Measurements from ENCODE around the gene TARM1.
"Not testable (repeated sequence)": the region's sequence is repeated elsewhere in the genome, so short reads cannot be mapped to it uniquely, and the experiment has no call there.

TARM1 gene

GRCh38 chr19:54081032-54081431 is at the start of gene TARM1:
TARM1 (minus strand) TSS chr19:54081365; CDS start chr19:54081340, 25 bp downstream.
- DNase-seq = no peak

GRCh38 chr19:54129617-54129996 is 48.4 kb upstream of the TARM1 start:
- DNase-seq = no peak

DNA sequence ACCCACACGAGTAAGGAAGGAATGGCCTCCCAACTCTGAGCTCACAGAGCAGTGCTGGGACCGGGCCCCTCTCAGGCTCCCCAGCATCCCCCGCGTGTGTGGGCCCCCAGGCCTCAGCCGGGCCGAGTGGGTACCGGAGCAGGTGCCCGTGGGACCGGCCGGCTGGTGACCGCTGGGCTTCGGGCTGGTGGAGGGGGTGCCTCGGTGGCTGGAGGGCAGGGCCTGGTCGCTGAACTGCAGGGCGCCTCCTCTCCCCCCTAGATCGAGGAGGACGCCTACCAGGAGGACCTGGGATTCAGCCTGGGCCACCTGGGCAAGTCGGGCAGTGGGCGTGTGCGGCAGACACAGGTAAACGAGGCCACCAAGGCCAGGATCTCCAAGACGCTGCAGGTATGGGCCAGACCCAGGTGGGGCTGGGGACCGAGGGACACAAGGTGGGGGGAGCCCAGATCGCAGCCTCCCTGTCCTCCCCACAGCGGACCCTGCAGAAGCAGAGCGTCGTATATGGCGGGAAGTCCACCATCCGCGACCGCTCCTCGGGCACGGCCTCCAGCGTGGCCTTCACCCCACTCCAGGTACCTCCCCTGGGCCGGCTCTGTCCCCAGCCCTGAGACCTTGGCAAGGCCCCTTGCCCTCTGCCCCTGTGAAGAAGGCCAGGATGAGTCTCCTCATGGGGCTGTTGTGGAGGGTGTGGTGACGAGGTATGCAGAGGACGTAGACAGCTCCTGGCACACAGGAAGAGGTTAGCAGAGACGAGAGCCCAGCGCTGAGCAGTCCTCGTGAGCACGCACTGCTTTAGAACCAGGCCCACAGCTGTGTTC is 47.8 kb upstream of the TARM1 start:
- no peak for DNase-seq

DNA sequence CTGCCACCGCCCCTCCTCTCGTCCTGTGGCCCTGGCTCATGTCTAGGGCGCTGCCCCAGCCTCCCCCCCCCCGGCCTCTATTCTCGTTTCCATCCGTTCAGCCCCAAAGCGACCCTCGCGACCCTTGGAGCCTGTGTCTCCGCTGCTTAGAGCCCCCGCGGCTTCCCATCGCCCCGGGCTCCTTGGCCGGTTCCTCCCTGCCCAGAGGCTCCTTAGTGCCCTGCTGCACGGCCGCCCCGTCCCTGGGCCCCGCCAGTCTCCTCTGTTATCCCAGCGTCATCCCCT is 47.2 kb upstream of the TARM1 start:
- DNase-seq = no peak

DNA sequence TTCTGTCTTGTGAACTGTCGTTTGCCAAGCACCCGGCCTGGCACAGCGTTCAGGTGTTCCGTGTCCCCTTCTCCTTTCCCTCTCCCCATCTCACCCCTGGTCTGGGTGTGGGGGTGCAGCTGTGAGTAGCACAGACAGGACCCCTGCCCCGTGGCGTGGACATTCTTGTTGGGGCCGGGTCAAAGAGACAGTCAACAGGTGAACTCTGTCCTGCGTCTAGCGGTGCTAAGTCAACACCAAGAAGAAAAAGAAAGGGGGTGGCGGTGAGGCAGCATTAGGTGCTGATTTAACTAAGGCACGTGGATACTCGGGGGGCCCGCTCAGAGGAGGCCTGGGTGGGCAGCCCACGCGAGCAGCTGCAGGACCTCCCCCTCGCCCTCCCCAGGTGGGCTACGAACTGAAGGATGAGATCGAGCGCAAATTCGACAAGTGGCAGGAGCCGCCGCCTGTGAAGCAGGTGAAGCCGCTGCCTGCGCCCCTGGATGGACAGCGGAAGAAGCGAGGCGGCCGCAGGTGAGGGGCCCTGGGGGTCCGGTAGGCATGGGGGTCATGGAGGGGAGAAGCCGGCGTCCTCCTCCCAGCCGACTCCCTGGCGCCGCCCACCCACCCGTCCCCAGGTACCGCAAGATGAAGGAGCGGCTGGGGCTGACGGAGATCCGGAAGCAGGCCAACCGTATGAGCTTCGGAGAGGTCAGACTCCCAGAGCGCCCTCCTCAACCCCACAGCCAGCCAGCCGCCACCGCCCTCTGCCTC is 46.7 kb upstream of the TARM1 start:
- no peak for DNase-seq

DNA sequence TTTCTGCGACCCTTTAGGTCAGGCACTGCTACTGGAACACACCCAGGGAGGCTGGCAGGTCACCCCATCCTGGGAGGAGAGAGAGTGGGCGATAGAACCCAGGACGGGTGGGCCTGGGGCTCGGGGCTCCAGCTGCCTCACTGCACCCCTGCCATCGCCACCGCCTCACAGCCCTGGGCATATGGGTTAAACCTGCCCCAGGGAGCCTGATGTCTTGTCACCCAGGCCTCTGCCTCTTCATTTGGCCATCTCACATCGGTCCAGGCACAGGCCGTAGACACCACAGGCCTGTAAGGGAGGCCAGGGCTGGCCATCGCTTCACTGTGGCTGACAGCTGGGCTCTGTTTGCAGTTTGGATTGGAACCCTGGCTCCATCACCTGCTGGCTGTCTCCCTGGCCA is 44.5 kb upstream of the TARM1 start:
- DNase-seq = no peak

- DNase-seq = no peak
These were observed 43.2 kb upstream of the TARM1 start for GRCh38 chr19:54124393-54124792.

GRCh38 chr19:54123682-54124081 is 42.5 kb upstream of the TARM1 start:
- DNase-seq = no peak

DNA sequence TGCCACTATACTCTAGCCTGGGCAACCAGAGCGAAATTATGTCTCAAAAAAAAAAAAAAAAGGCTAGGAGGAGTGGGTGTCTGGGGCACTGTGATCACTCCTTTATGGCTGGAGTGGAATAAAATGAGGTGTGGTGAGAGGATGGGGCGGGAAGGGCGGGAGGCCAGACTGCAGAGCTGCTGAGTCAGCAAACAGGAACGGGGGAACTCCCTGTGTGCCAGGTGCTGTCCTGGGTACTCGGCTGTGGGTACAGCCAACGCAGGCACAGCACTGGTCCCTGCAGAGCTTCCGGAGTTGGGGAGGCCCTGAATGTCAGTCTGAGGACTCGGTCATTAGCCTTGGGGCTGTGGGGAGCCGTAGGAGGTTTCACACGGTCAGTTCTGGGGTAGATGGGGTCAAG is 40.1 kb upstream of the TARM1 start:
- no peak for DNase-seq

GRCh38 chr19:54115109-54116063 is 34.2 kb upstream of the TARM1 start, which contains the start of the genes PRPF31 and TFPT:
PRPF31 (plus strand) TSS chr19:54115754; CDS start chr19:54118279, 2,525 bp downstream.
TFPT (minus strand) TSS chr19:54115657; CDS start chr19:54115269, 388 bp downstream.
- peak; percentile 98 for DNase-seq

DNA sequence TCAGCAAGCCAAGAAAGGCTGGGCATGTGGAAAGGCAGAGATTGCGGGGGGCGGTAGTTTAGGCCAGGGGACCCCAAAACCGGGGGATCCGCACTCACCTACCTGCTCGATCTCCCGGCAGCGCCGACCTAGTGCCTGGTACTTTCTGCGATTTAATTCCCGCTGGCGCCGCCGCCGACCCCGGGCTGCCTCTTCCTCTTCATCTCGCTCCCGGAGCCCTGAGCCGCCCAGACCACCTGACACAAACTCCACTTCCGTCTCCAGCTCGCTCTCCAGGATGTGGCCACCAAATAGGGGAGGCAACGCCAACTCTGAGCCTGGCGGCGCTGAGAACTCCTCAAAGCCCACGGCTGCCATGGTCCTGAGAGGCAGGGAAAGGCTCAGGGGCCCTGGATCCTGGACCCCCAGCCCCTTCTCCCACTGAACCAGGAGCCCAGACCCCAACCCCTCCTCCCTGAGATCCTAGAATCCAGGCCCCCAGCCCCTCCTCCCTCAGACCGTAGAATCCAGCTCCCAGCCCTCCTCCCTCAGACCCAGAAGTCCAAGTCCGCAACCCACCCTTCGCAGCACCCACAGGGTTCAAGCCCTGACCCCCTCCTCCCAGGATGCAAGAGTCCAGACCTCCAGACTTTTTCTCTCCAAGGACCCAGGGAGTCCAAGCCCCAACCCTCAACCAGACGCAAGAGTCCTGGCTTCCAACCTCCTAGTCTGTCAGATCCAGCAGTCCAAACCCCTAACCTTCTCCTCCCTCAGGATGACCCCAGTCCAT is 33.4 kb upstream of the TARM1 start:
- peak; percentile 73 for DNase-seq

- no peak for DNase-seq
These were observed 28.5 kb upstream of the TARM1 start for GRCh38 chr19:54109651-54110050.

- no peak for DNase-seq
These were observed 27.3 kb upstream of the TARM1 start for GRCh38 chr19:54108496-54108895.

- no peak for DNase-seq
These were observed 26.8 kb upstream of the TARM1 start for GRCh38 chr19:54107876-54108490.

GRCh38 chr19:54106716-54107115 is 25.6 kb upstream of the TARM1 start:
- no peak for DNase-seq

DNA sequence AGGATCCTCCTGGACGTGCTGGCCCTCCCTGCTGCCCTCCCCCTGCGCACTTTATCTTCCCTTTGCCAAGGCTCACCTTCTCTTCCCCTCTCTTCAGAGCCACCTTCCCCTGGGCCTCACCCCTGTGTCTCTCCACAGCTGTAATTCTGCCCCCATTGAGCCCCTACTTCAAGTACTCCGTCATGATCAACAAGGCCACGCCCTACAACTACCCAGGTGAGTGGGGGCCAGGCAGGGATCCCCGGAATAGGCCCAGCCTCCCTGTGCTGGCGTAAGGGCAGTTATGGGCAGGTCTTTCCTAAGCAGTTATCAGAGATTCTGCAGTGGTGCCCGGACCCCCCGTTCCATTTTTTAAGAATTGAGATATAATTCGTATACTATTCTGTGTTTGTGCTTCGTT is 24.6 kb upstream of the TARM1 start:
- no peak for DNase-seq

GRCh38 chr19:54104998-54105715 is 24.0 kb upstream of the TARM1 start:
- no peak for DNase-seq

GRCh38 chr19:54102421-54103169 is 21.4 kb upstream of the TARM1 start, which contains the start of gene NDUFA3:
NDUFA3 (plus strand) TSS chr19:54102855; CDS start chr19:54102879, 24 bp downstream.
- DNase-seq = peak; percentile 99

GRCh38 chr19:54100561-54100960 is 19.4 kb upstream of the TARM1 start, which contains the start of gene OSCAR:
OSCAR (minus strand) TSS chr19:54100803; CDS start chr19:54100792, 11 bp downstream.
- DNase-seq = no peak

DNA sequence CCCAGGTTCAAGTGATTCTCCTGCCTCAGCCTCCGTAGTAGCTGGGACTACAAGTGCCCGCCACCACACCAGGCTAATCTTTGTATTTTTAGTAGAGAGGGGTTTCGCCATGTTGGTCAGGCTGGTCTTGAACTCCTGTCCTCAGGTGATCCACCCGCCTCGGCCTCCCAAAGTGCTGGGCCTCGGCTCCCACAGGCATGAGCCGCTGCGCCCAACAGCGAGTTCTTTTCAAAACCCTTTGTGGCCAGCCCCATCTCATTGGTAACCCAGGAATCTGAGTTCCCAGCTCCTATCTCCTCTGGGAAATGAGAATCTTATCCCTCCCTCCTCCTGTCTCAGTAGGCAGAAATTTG is 18.7 kb upstream of the TARM1 start:
- DNase-seq = not testable (repeated sequence)

Data from activated CD4-positive, alpha-beta T cell treated with anti-CD3 and anti-CD28 coated beads, Interleukin-2, amount 50 U/mL, for 16 hours (primary cell).